HFFc6 (cell line): Measurements from ENCODE around the gene KMT2D. TPM values are rescaled to one million over a fixed set of nuclear protein-coding genes. Genes with fewer than 3 reads are reported as not detected.

Experiments
- DNase-seq: peaks from one replicate; pipeline ENCODE4 v3.0.0-alpha.2; 2018
- H3K27ac Mint-ChIP-seq: 2 replicates; pipeline ENCODE4 v1.8.0; 2020; ENCODE audit warnings: mild to moderate bottlenecking, mixed read lengths
- H3K27me3 Mint-ChIP-seq: 2 replicates; pipeline ENCODE4 v1.8.0; 2021; ENCODE audit warnings: mild to moderate bottlenecking, moderate library complexity, mixed read lengths; ENCODE audit not compliant: insufficient read depth
- H3K36me3 Mint-ChIP-seq: 2 replicates; pipeline ENCODE4 v1.8.0; 2021; ENCODE audit warnings: low read depth, mixed read lengths
- H3K4me1 Mint-ChIP-seq: 2 replicates; pipeline ENCODE4 v1.8.0; 2020; ENCODE audit warnings: low read depth, mixed read lengths
- H3K4me3 Mint-ChIP-seq: 2 replicates; pipeline ENCODE4 v1.8.0; 2020; ENCODE audit warnings: mild to moderate bottlenecking, moderate library complexity, mixed read lengths
- H3K9me3 Mint-ChIP-seq: 2 replicates; pipeline ENCODE4 v1.8.0; 2020; ENCODE audit warnings: mild to moderate bottlenecking, mixed read lengths
- CTCF ChIP-seq: fragments of 200-600 bp; sonication (generic); IDR thresholded peaks from 2 replicates; pipeline ENCODE4 v1.5.0; 2021; ENCODE audit warnings: antibody characterized with exemption, mild to moderate bottlenecking
- total RNA-seq, 6 experiments: library from RNA; stranded (reverse); fragmentation: NEBNext Ultra II Directional; extraction: Animal tissue kit (Norgen Biotek cat#: 25700); gene quantifications; 2 replicates in 1 of 6; 3 replicates in 5 of 6; pipeline ENCODE4 v1.2.3, GENCODE V29; 2021

The KMT2D gene
- total RNA-seq, 6 experiments from 2014 or later, result 43.9 to 66.6 (median 48.4) TPM

GRCh38 chr12:49104822-49105221, 44.2 kb upstream of the KMT2D start:
- Mint-ChIP-seq H3K4me3 (no peak overlapping the region), H3K36me3 (no peaks in the 10 kb centered on the region), H3K9me3 (no peaks in the 10 kb centered on the region), H3K27ac (no peak overlapping the region), H3K27me3 (no peaks in the 10 kb centered on the region; the same call in 1 of the 2 replicates), H3K4me1 (peaks cover 27% of the 10 kb centered on the region)
- DNase-seq, result no peak
- no peak for TF ChIP-seq CTCF

GRCh38 chr12:49100380-49100779, 39.8 kb upstream of the KMT2D start:
- Mint-ChIP-seq H3K4me3 (no peak overlapping the region), H3K4me1 (peaks cover 1% of the 10 kb centered on the region; the same call in 1 of the 2 replicates), H3K27ac (no peak overlapping the region), H3K9me3 (no peaks in the 10 kb centered on the region), H3K27me3 (peaks cover 4% of the 10 kb centered on the region), H3K36me3 (0 out of 2 replicates have a peak, but pooled peaks cover 5% of the 10 kb centered on the region)
- DNase-seq, result no peak
- TF ChIP-seq CTCF, result no peak

- no peak for DNase-seq
- H3K27ac Mint-ChIP-seq, result no peak overlapping the region
- no peak for TF ChIP-seq CTCF
- H3K4me3 Mint-ChIP-seq, result no peak overlapping the region
- no peaks in the 10 kb centered on the region for H3K9me3 Mint-ChIP-seq
- H3K27me3 Mint-ChIP-seq, result peaks cover 9% of the 10 kb centered on the region
- H3K4me1 Mint-ChIP-seq, result peaks cover 11% of the 10 kb centered on the region
- H3K36me3 Mint-ChIP-seq, result 0 out of 2 replicates have a peak, but pooled peaks cover 5% of the 10 kb centered on the region
Measured at GRCh38 chr12:49098703-49099102, 38.1 kb upstream of the KMT2D start.

GRCh38 chr12:49098035-49098451, 37.4 kb upstream of the KMT2D start:
- DNase-seq, result peak; percentile 19
- Mint-ChIP-seq H3K27me3 (peaks cover 13% of the 10 kb centered on the region), H3K4me1 (peaks cover 13% of the 10 kb centered on the region), H3K36me3 (0 out of 2 replicates have a peak, but pooled peaks cover 5% of the 10 kb centered on the region), H3K9me3 (no peaks in the 10 kb centered on the region), H3K4me3 (no peak overlapping the region), H3K27ac (no peak overlapping the region)
- peak; percentile 89 for TF ChIP-seq CTCF

- Mint-ChIP-seq H3K27ac (no peak overlapping the region), H3K36me3 (0 out of 2 replicates have a peak, but pooled peaks cover 5% of the 10 kb centered on the region), H3K4me1 (peaks cover 17% of the 10 kb centered on the region), H3K9me3 (no peaks in the 10 kb centered on the region), H3K4me3 (no peak overlapping the region), H3K27me3 (peaks cover 13% of the 10 kb centered on the region)
- DNase-seq, result no peak
- TF ChIP-seq CTCF, result no peak
Measured at GRCh38 chr12:49097381-49097780, 36.8 kb upstream of the KMT2D start.

GRCh38 chr12:49094975-49095365, 34.4 kb upstream of the KMT2D start:
- Mint-ChIP-seq H3K9me3 (no peaks in the 10 kb centered on the region), H3K27ac (no peak overlapping the region), H3K27me3 (peaks cover 17% of the 10 kb centered on the region), H3K4me1 (peaks cover 33% of the 10 kb centered on the region), H3K36me3 (0 out of 2 replicates have a peak, but pooled peaks cover 5% of the 10 kb centered on the region), H3K4me3 (no peak overlapping the region)
- no peak for TF ChIP-seq CTCF
- DNase-seq, result no peak
